ENCODE measurements around the gene RRAGC. TPM values are rescaled to one million over a fixed set of nuclear protein-coding genes. Genes with fewer than 3 reads are reported as not detected.

RRAGC gene
- total RNA-seq, 2 donors from 2014 or later: 14.7 to 30.6 TPM

GRCh38 chr1:38896169-38896568 is 36.6 kb upstream of the RRAGC start:
- H3K9ac ChIP-seq (ENCODE audit: low read depth in 2 of 2, low read length in 2 of 2): no peak overlapping the region
- no peak for DNase-seq
- no peaks in the 10 kb centered on the region for H3K9me3 ChIP-seq
- no peak overlapping the region for H3K27ac ChIP-seq
- no peaks in the 10 kb centered on the region for H3K4me1 ChIP-seq
- no peaks in the 10 kb centered on the region for H3K36me3 ChIP-seq
- H3K27me3 ChIP-seq: no peaks in the 10 kb centered on the region
- intact Hi-C loops (cut with DNase I): no loop called here
- TF ChIP-seq, protein P1, sequence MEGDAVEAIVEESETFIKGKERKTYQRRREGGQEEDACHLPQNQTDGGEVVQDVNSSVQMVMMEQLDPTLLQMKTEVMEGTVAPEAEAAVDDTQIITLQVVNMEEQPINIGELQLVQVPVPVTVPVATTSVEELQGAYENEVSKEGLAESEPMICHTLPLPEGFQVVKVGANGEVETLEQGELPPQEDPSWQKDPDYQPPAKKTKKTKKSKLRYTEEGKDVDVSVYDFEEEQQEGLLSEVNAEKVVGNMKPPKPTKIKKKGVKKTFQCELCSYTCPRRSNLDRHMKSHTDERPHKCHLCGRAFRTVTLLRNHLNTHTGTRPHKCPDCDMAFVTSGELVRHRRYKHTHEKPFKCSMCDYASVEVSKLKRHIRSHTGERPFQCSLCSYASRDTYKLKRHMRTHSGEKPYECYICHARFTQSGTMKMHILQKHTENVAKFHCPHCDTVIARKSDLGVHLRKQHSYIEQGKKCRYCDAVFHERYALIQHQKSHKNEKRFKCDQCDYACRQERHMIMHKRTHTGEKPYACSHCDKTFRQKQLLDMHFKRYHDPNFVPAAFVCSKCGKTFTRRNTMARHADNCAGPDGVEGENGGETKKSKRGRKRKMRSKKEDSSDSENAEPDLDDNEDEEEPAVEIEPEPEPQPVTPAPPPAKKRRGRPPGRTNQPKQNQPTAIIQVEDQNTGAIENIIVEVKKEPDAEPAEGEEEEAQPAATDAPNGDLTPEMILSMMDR (IDR thresholded peaks at IDR 0.05): no peak
- H3K4me3 ChIP-seq: no peak overlapping the region

- H3K27ac ChIP-seq: no peak overlapping the region
- no peak for DNase-seq
- TF ChIP-seq, protein P1 (IDR thresholded peaks at IDR 0.05): no peak
- H3K9me3 ChIP-seq: no peaks in the 10 kb centered on the region
- H3K9ac ChIP-seq (ENCODE audit: low read depth in 2 of 2, low read length in 2 of 2): no peak overlapping the region
- H3K36me3 ChIP-seq: no peaks in the 10 kb centered on the region
- intact Hi-C loops (cut with DNase I): no loop called here
- no peak overlapping the region for H3K4me3 ChIP-seq
- no peaks in the 10 kb centered on the region for H3K27me3 ChIP-seq
- H3K4me1 ChIP-seq: no peaks in the 10 kb centered on the region
These were observed 33.4 kb upstream of the RRAGC start for GRCh38 chr1:38892976-38893375.

DNA sequence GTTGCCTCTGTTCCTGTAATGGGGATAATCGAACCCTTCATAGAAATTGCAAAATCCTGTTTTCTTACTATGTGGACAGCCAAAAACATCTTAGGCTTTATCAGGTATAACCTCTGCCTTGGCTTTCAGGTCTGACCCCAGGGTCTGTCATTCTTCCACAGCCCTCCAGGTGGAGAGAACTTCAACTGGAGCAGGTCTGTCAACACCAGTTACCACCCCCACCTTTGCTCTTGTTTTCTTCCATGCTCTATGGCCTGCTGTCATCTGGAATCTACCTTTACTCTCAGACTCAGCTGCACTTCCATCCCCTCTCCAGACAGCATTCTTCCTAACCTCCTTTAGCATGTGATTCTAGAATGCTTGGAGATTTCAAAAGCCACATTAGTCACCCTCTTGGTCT is 32.2 kb upstream of the RRAGC start:
- TF ChIP-seq, protein P1 (IDR thresholded peaks at IDR 0.05): no peak

DNA sequence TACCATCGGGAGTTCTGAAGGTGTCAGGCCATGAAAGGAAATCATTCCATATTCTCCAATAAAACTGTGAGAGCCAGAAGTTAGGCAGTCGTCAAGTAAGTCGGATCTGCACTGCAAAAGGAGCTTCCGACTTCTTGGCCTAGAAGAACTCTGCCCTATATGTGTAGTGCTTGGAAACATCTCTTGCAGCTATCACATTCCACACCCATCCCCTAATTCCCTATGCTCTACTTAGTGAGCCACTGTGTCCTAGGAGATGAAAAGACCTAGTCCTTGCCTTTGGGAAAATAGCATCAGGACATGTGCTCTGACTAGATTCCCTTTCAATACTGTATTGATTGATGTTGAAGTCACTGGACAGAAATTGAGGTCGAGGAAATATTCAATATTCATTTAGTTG is 30.0 kb upstream of the RRAGC start:
- TF ChIP-seq, protein P1 (IDR thresholded peaks at IDR 0.05): no peak
- no peak overlapping the region for H3K9ac ChIP-seq (ENCODE audit: low read depth in 2 of 2, low read length in 2 of 2)
- no peaks in the 10 kb centered on the region for H3K27me3 ChIP-seq
- intact Hi-C loops (cut with DNase I): no loop called here
- H3K27ac ChIP-seq: no peak overlapping the region
- no peaks in the 10 kb centered on the region for H3K36me3 ChIP-seq
- no peaks in the 10 kb centered on the region for H3K4me1 ChIP-seq
- no peak overlapping the region for H3K4me3 ChIP-seq
- no peak for DNase-seq
- no peaks in the 10 kb centered on the region for H3K9me3 ChIP-seq

More for the DNA sequence above, 32.2 kb upstream of the RRAGC start:
- Histone ChIP-seq H3K4me1 (no peaks in the 10 kb centered on the region), H3K9ac (ENCODE audit: low read depth in 2 of 2, low read length in 2 of 2) (no peak overlapping the region), H3K9me3 (no peaks in the 10 kb centered on the region), H3K36me3 (no peaks in the 10 kb centered on the region), H3K27me3 (no peaks in the 10 kb centered on the region), H3K27ac (no peak overlapping the region), H3K4me3 (no peak overlapping the region)
- no peak for DNase-seq
- intact Hi-C loops (cut with DNase I): no loop called here

DNA sequence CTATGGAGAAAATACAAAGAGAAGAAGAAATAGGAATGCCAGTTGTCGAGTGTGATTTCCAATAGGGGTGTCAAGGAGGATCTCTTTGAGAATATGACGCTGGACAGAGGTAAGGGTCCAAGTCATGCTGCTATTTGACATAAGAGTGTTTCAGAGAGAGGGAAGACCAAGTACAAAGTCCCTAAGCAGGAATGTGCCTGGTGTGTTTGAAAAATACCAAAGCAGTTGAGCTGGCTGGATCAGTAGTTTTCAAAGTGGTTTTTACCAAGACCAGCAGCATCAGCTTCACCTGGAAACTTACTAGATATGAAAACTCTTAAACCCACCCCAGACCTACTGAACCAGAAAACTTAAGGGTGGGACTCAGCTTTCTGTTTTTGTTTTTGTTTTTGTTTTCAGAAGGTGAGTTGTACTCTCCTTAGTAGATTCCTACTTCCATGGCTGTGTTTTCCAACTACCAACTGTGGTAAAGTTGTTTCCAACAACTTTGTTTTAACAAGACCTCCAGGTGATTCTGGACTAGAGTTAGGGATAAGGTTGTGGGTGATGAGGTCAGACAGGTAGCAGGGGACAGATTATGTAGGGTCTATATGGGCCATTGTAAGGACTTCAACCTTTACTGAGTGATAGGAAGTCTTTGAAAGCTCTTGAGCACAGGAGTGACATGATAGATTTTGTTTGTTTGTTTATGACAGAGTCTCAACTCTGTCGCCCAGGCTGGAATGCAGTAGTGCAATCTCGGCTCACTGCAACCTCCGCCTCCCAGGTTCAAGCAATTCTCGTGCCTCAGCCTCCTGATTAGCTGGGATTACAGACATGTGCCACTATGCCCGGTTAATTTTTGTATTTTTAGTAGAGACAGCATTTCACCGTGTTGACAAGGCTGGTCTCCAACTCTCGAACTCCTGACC is 29.1 kb upstream of the RRAGC start:
- no peaks in the 10 kb centered on the region for H3K4me1 ChIP-seq
- no peak overlapping the region for H3K9ac ChIP-seq (ENCODE audit: low read depth in 2 of 2, low read length in 2 of 2)
- no peak overlapping the region for H3K27ac ChIP-seq
- intact Hi-C loops (cut with DNase I): no loop called here
- no peak overlapping the region for H3K4me3 ChIP-seq
- no peaks in the 10 kb centered on the region for H3K36me3 ChIP-seq
- H3K27me3 ChIP-seq: no peaks in the 10 kb centered on the region
- no peaks in the 10 kb centered on the region for H3K9me3 ChIP-seq
- no peak for DNase-seq
- TF ChIP-seq, protein P1 (IDR thresholded peaks at IDR 0.05): no peak

Measured in colonic mucosa (tissue), 4 donors.